Effector CD4-positive, alpha-beta T cell (primary cell): ENCODE measurements around the gene SIGLEC12. TPM values are rescaled to one million over a fixed set of nuclear protein-coding genes. Genes with fewer than 3 reads are reported as not detected.

Source experiments
- DNase-seq: peaks from one replicate; pipeline ENCODE4 v3.0.0-alpha.2; 2020
- total RNA-seq: gene quantifications from one replicate; lab custom pipeline; 2026; lab: John Stamatoyannopoulos, UW

Gene SIGLEC12
- total RNA-seq, result not detected

DNA sequence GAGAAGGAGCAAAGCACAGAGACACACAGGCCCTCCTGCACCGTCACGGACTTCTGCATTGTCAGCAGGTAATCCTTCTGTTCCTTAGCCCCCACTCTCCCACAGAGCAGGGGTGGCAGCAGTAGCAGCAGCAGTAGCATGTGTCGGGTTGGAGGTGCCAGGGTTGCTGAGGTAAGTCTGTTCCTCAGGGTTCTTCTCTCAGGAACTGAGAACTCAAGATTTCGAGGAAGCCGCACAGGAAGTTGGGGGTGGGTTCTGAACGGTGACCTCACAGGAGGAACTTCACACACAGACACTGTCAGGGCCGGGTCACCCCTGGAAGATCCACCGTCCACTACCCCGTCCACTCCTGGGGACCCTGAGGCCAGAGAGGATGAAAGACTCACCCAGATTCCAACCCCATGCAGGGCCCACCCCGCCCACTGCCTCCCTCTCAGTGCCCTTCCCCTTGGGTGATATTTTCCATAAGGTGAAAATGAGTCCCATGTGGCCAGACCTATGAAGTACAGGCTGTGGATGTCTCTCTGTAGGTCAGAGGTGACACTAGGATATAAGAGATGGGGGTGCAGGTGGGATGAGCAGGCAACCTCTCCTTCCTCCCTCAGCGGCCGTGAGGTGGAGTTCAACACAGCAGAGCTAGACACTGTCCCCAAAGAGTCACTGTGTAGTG, at the start of gene SIGLEC12:
TSS of gene SIGLEC12 (minus strand) at position 207 of the 670 bp plus-strand sequence. CDS start at position 140, 67 bp downstream.
- DNase-seq, result no peak

DNA sequence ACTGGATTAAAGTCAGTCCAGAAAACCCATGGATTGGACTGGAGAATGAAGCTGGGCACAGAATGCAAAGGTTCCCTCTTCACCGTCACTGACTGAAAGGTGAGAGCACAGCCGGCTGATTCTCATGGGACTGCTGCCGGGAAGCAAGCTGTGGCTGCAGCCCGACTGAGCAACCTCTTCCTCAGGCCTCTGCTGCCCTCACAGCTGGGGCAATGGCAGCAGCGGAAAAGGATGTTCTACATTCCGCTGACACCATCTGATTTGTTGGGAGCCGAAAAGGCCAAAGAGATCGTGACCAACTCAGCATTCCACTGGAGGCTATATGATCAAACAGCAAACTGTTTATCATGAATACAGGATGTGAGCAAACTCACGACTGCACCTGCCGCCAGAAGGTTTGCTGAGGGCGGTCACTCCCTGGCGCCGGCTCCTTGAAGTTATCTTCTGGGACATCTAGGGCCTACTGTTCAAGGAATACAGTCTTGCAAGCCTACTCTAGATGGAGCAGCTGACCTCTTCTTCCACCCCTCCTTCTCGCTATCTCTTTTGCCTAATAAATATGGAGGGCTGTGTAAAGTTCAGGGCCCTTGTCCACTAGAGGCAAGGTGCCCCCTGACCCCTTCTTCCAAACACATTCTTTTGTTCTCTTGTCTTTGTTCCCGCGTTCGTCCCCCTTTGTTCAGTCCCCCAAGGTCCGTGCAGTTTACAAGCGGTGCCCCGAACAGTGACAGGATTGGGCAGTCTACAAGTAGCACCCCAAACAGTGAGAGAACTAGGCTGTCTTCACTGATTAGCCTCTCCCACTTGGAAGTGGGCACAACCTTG, 49.5 kb upstream of the SIGLEC12 start:
- no peak for DNase-seq

DNA sequence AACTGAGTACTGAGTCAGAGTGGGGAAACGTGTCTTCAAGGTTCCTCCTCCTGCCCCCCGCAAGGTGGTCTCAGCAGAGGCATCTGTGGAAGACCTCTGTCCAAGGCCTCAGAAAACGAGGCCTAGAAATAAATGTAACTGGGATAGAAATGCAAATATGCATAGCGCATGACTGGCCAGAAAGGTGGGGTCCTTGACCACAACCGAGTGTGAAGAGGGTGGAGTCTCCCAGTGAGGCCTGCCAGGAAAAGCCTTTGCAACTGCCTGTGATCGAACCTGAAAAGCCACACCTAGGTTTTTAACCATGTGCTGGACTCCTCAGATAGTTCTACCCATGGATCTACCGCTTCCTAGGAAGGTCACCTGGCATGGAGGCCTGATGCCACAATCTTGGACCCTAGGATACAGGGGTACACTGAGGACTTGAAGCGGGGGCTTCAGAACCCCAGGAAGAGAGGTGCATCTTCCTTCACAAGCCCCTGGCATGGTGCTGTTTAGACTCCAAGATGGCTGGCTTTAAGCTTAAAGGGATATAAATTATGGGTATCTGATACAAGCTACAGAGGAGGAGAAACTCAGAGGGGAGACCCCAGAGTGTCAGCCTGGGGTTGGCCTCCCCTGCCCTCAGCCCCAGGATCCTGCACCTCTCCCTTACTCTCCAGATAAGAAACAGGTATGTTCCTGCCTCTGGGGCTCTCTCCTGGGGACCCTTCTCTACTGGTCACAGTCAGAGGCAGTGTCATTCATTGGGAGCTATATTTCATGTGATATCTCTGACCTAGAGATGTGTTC, 48.1 kb upstream of the SIGLEC12 start:
- no peak for DNase-seq

DNA sequence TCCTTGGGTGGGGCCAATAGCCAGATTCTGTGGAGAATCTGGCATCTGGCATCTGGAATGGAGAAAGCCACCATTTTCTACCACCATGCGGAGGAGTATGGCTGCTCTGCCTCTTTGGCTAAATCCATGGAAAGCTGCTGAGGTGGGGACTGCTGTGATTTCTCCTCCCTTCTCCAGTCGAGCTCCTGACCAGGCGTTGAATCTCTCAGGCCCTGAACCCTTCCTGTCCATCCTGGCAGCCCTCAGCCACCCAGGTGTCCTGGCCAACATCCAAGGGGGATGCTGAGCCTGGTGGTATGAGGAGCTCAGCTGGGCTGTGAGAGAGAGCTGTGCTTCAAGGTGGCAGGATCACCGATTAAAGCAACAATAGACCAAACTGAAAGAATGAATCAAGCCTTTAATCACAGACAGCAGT, 47.3 kb upstream of the SIGLEC12 start:
- no peak for DNase-seq

DNA sequence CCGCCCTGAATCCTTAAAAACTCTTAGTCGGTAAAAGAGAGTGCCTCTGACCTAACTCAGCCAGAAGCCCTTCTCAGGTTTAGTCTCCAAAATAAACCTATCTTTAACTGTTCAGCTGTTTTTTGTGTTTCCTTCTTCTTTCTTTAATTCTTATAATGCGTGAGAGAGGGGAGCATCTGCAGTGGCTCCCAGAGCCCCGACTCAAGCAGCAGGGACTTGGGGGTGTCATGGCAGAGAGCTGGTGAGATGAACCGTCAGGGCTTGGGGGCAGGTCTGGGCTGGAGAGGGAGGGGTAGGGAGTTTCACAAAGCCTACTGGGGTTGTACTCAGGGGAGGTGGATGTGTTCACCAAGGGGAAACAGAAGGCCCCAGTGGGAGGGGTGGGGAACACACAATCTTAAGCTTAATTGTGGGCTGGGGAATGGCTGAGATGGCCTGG, 46.6 kb upstream of the SIGLEC12 start:
- no peak for DNase-seq

DNA sequence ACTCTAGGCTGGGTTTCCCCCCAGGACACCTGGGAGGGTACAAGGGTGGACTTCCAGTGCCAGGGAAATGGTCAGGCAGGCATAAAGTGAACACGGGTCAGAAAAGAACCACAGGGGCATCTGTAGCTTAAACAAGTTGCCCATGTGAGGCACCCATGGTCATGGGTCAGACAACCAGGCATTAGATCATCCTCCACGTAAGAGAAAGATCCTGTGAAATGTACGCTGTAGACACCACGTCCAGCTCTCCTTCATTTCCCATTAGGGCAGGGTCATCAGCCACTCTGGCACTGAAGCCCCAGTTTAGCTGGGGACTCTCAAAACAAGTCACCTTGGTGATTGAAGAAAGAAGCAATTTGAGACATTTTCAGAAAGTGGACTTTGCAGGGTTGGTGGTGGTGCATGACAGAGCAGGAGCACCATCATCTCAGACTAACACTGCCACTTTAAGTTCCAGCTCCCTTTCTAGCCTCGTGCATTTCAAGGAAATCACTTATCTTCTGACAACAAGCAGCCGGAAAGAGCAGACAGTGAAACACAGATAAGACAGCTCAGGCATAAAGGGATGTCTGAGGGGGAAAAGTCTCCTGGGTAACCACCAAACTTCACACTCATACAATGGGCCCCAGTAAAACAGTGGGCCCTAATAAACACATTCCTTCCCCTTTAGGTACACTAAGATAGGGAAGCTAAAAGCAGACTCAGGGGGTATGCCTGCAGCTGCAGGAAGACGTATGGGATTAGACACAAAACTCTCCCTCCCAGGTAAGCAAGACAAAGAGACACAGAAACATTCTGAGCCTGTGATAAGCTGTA, 46.0 kb upstream of the SIGLEC12 start:
- no peak for DNase-seq

DNA sequence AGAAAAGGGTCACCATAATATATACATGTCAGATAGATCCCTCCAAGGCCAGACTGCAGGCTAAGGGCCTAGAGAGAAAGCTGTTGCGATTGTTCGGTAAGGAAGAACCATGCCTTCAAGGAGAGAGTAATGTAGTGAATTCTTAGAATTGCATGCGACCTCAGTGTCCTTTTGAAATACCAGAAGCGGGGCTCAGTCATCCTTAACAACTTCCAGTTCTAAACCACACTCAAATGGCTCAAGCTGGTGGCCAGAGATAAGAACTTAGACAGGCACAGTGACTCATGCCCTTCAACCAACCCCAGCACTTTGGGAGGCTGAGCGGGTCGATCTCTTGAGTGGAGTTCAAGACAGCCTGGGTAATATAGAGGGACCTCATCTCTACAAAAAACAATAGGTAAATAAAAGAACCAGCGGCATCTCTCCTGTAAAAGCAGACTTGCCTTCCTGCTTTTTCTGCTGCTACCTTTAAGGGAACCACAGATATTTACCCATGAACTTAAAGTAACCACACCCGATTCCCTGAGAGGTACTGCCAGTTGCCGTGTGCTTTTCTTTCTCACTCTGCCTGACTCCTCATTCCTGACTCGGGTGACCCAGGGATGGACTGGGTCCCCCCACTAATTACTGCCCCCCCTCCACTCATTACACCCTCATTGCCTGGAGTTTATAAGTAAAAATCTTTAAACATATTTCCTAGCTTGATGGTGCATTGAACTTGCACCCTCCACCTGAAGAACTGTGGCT, 45.2 kb upstream of the SIGLEC12 start:
- DNase-seq, result no peak

DNA sequence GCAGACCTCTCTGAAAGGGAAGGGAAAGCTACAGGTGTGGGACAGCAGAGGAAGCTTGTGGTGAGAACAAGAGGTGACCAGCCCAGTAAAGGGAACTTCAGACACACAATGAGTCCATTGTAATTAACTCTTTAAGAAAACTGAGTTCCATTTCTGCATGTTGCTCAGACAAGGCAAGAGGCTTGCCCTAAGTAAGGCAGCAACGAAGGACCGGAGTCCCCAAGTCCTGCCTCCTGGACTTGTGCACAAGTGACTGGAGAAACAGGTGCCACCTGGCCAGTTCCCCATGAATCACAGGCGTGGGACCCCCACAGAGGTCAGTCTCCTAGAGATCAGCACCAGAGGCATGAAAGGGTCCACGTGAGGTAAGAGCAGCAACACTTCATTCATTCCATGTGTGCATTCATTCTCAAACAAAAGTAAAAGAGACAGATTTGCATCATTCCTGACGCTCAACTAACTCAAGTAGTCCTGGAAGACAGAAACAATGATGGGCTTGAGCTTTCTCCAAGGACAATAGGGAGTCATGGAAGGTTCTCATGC, 44.6 kb upstream of the SIGLEC12 start:
- no peak for DNase-seq

DNA sequence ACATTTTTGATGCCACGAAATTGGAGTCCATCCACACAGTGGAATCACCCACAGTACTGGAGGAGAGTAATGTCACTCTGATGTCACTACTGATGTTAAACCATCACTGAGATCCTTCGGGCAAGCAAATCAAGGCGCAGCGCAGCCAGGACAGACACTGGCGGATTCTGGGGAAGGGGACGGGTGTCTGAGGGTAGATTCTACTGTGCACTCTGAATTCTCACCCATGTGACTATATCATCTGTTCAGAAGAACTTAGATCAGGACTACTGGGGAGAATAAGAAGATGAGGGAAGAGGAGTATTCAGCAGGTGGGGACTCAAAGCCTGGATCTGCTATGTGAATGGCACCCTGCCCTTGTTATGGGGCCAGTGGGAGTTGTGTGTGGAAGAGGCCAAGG, 42.4 kb upstream of the SIGLEC12 start:
- no peak for DNase-seq

DNA sequence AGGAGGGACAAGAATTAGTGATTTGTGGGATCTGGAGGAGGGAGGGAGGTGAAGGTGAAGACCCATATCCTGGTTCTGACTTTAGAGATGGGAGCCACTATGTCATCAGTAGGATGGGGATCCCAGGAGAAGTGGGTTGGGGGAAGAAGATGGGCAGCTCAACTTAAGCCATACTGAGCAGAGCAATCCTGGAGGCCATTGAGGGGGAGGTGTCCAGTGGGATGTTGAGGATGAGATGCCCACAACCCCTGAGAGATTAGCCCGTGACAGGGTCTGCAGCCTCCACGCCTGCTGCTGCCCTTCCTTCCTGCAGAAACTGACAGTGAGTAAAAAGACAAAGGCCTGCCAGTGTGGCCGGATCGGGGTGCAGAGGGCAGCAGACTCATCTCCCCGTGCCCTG, 41.1 kb upstream of the SIGLEC12 start:
- no peak for DNase-seq

DNA sequence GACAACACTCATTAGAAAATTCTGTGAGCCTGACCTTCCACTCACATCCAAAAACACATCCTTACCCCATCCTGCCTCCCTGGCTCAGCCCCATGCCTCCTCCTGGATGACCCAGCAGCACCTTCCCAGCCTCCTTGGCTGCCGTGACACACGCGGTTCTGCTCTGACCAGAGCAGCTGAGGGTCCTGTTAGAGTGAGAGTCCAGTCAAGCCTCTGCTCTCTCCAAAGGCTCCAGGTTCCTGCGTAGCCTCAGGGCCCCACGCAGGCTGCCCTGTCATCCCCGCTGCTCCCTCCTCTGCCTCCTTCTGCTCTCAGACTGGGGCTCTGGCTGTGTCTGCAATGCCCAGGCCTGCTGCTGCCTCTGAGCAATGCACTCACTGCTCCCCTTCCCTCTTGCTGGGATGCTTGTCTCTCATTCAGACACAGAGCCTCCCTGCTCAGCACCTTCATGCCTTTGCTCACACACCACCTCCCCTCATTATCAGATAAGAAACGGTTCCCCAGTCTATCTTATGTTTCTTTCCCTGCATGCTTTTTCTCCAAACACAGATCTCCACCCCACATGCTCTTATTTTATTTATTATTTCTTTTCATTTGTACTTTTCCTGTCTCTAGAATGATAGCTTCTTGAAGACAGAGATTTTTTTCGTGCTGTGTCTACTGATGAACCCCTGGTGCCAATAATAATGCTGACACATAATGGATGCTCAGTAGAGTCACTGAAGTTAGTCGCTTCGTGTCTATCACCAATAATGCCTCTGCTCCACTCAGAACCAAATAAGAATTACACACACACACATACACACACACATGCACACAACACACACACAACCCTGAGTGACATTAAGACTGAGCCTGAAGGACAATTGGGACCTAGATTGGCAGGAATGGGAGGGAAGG, 40.1 kb upstream of the SIGLEC12 start:
- DNase-seq, result no peak

DNA sequence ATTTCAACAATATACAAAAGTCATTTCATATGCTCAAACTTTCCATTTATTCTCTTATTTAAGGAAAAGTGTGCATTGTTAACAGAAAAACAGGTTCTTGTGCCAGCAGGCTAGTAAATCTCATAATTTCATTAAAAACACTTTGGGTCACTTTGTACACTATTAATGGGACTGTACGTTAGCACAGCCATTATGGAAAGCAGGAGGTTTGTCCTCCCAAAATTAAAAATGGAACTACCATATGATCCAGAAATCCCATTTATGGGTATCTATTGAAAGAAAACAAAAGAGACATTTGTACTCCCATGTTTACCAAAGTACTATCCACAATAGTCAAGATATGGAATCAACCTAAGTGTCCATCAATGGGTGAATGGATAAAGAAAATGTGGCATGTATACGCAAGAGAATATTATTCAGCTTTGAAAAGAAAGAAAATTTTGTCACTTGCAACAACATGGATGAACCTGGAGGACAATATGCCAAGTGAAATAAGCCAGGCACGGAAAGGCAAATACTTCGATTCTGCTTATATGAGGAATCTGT, 38.3 kb upstream of the SIGLEC12 start:
- no peak for DNase-seq

DNA sequence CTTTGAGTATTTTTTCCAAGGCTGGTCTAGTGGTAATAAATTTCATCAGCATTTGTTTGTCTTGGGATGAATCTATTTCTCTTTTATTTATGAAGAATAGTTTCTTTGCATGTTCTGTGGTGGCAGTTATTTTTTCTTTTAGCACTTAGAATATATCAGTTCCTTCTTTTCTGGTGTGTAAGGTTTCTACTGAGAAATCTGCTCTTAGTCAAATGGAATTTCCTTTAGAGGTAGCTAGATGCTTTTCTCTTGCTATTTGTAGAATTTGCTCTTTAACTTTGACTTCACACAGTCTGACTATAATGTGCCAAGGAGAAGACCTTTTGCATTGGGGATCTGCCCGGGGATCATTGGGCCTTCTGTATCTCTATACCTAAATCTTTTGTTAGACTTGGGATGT, 33.9 kb upstream of the SIGLEC12 start:
- DNase-seq, result no peak

DNA sequence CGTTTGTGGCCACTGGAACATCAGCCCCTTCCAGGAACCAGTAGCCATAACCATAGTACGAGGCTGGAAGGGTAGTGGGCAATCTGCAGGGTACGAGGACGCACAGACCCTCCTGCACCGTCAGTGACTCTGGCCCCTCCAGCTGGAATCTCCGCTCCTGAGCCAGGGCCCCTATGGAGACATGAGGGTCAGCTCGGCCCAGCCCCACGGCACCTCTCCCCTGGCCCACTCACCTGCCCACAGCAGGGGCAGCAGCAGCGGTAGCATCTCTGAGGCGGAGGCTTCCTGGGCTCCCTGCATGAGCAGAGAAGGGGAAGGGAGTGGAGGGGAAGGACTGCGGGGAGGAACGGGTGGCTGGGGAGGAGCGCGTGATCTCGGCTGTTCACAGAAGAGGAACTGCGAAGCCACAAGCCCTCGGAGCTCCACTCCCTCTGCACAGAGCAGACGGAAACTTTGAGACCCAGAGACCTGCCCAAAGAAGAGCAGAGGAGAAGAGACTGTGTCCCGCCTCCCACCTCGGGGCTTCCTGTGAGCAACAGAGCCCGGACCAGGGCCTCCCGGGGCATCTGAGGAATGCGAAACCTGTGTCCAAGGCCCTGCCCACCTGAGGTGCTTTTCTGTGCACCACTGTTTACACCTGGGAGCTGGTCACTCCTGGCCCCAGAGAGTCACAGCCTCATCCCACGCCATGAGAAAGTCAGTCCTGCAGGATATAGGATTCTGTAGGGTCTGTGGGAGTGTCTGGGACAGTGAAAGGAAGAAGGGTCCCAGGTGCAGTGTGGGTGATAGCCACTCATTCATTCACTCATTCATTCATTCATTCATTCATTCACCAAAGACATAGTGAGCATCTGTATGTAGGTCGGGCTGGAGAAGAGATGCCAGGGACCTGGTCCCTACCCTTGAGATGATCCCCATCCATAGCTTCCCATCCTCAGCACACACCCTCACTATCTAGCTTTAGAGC, 30.0 kb upstream of the SIGLEC12 start, which contains the start of gene SIGLEC6:
TSS of gene SIGLEC6 (minus strand) at position 322 of the 967 bp plus-strand sequence. CDS start at position 300, 22 bp downstream.
- DNase-seq, result no peak

DNA sequence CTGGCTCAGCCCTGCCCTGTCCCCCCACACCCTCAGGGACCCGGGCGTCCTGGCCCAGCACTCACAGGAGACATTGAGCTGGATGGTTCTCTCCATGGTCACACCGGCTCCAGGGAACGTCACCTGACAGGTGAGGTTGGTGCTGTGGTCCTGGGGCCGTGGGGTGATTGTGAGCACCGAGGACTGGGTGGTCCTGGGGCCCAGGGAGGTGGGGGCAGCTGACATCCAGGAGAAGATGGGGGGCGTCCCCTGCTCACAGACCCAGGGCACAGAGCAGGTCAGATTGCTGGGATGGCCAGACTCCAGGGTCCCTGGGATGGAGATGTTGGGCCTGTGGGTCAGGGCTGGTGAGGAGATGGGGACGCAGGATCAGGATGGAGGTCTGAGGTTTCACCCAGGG, 29.0 kb upstream of the SIGLEC12 start:
- DNase-seq, result no peak

DNA sequence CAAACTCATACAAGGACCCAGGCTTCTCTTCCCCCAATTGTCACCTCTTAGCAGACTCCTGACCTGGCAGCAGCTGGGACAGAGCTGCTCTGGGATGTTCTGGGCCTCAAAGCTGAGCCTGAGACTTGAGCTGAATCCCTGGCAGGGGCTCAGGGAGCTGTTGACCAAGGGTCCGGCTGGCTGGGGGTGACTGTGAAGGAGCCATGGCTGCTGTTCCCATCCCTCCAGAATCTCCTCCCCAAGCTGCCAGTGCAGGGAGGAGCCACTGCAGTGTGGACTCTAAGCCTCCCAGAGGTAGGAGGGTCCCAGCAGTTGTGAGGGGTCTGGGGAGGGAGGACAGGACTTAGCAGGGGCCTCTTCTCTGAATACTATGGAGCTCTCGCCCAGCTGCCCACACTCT, 27.7 kb upstream of the SIGLEC12 start:
- DNase-seq, result no peak

DNA sequence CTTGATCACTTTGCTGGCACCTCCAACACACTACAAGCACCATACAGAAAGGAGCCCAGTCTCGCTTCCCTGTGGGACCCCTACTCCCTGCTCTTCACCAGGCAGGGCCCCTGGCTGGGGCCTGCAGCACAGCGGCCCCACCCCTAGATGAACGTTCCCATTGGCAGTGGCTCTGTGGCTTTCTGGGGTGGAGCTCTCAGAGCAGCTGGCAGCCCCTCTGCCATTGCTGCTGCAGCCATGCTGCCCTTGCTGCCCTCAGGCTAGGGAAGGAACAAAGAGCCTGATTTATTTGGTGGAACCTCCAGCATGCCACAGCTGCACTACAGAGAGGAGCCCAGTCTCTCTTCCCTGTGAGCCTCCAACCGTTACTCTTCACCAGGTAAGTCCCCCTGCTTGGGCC, 24.1 kb upstream of the SIGLEC12 start:
- no peak for DNase-seq

DNA sequence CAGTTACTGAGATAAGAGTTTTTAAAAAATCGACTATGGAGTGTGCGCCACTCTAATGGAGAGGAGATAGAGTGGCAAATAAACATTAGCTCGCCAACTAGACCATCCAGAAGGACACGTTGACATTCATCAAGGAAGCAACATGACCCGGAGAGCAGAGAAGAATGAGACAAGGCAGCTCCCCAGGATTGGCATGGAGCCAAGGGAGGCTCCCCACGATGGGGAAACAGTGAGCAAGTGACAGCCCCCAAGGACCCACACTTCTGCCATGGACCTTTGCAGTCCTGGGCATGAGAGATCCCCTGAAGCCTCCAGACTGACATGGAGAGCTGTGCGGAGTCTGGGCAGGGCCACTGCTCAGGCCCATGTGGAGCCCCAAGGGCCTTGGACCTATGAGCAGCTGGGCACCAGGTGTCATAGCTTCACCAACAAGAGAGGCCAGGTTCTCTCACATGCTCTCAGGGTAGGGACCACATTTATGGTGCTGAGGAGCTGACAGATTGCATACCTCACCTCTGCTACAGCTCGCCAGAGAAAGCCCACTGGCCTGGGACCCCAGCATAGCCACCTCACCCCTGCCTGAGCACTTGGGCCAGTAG, 23.2 kb upstream of the SIGLEC12 start:
- no peak for DNase-seq
